GM18861 (cell line): ENCODE data around the gene WNT8A.

Source experiments
- ATAC-seq: cut with Tn5 transposase; IDR thresholded peaks from one replicate; pipeline ENCODE4 v1.9.1; 2021; ENCODE audit not compliant: unreplicated experiment

The WNT8A gene

DNA sequence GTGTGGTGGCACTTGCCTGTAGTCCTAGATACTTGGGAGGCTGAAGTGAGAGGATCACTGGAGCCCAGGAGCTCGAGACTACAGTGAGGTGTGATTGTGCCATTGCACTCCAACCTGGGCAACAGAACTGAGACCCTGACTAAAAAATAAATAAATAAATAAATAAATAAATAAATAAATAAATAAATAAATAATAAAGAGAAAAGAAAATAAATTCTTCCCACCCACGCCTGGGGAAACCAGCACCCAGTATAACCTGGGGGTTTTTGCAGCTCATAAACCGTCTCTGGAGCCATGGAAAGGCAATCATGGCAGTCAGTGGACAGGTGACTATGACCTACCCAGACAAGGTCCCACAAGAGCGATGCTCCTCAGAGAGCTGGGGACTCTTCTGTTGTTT, 7.9 kb downstream of the WNT8A start:
- ATAC-seq, result no peak

DNA sequence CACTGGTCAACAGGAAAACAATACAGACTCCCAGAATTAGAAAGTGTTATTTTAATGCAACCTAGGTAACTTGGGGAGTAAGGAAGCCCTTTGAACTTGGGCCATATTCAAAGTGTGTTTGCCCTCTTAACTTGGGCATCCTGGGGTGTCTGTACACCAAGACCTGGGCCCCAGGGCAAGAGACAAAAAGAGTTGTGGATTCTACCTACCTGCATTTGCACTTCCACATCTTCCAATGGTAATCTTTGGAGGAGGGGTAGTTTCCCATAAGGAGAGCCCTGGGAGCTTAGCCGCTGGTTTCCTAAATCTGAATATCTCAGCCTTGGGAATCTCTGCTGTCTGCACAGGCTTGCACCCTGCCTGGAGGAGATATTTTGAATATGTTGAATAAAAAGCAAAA, 8.5 kb downstream of the WNT8A start:
- ATAC-seq, result no peak

DNA sequence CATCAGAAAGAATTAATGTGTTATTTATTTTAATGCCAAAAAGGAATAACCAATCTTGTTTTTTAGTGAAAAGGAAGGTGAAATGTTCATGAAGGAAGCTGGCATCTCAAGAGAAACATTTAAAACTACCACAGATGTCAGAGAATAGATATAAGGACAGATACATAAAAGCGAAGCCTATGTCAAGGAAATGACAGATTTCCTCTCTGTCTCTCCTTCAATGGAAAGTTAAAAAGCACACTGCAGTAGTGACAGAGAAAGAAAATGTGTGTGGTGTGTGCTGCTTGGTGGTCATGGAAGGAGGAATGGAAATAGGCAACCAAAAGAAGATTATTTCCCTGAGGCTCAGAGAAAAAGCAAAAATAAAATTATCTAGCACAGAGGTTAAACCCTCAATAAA, 9.2 kb downstream of the WNT8A start:
- ATAC-seq, result no peak

DNA sequence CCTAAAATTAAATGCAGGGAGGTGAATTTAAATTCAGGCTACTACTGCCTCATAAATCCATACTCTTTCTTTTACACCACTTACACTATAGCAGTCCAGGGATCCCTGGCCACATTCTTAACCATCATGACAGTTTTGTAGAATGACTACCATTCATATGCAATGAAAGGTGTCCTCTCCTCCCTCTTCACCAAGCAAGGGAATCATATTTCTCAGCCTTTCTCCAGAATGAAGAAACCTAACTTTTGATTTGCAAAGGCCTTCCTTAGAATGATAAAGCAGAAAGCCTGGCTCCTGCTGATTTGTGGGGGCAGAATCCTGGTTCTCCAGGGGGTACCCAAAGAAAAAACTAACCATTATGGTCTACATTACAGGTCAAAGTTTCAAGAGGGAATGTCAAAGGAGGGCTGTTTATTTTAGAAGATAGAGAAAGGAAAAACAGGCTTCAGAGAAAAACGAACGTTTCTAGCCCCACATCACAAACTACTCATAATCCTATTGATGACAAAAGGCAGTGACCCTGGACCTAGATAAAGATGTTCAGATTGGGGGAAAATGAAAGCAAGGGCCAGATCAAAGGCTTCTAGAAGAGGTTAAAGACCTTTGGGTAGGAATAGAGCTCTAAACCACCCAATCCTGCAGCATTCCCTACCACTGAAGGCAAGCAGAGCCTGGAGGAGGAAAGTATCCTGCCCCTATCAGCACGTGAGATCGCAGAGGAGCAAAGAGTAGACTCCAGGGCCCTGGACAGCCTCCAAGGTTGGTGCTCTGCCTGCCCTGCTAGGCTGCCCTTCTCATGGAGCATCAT, 11.5 kb downstream of the WNT8A start:
- no peak for ATAC-seq

DNA sequence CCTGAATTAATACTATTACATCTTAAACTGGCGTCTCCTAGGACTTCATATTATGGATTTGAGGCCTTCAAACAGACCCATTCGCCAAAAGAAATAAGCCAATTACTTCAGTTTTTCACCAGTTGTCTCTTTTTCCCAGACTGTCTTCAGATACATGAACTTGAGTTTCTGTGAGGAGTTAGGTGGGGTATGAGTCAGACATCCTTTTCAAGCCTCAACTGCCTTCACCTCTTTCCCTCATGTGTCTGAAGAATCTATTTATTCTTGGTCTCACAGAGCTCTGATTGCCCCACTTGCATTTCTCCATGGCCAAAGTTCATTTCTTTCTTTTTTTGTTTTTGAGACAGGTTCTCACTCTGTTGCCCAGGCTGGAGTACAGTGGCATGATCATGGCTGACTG, 12.5 kb downstream of the WNT8A start:
- no peak for ATAC-seq

- ATAC-seq, result no peak
Measured at GRCh38 chr5:138096997-138097828, 13.4 kb downstream of the WNT8A start.

GRCh38 chr5:138102454-138103318, 18.9 kb downstream of the WNT8A start:
- peak; percentile 63 for ATAC-seq

DNA sequence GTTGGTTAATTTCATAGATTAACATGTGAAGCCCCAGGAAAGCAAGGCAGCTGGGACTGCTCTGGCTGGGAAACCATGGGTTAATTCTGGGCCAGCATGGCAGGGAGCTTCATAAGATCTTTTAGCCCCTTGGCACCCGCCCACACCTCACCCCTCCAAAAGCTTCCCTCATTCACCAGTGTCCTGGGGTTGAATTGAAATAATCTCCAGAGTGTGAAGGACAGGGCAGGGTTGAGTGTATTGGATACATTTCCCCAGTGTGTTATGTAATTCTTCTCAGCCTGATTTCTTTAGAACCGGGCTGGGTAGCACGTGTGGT, 19.4 kb downstream of the WNT8A start:
- ATAC-seq, result no peak

GRCh38 chr5:138105709-138106108, 21.9 kb downstream of the WNT8A start:
- no peak for ATAC-seq

DNA sequence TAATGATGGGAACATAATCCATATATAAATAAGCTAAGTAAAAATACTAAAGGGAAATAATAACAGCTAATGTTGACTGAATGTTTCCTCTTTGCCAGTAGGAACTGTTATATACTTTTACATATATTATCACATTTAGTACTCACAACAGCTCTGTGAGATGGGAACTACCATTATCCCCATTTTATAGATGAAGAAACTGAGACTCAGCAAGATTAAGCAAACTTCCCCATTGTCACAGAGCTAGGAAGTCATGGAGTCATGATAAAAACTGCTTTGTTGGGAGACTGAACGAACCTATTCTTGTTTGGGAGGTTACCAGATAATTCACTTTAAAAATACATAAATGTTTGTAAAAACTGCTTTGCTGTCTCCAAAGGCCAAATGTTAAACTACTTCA, 23.4 kb downstream of the WNT8A start:
- no peak for ATAC-seq

DNA sequence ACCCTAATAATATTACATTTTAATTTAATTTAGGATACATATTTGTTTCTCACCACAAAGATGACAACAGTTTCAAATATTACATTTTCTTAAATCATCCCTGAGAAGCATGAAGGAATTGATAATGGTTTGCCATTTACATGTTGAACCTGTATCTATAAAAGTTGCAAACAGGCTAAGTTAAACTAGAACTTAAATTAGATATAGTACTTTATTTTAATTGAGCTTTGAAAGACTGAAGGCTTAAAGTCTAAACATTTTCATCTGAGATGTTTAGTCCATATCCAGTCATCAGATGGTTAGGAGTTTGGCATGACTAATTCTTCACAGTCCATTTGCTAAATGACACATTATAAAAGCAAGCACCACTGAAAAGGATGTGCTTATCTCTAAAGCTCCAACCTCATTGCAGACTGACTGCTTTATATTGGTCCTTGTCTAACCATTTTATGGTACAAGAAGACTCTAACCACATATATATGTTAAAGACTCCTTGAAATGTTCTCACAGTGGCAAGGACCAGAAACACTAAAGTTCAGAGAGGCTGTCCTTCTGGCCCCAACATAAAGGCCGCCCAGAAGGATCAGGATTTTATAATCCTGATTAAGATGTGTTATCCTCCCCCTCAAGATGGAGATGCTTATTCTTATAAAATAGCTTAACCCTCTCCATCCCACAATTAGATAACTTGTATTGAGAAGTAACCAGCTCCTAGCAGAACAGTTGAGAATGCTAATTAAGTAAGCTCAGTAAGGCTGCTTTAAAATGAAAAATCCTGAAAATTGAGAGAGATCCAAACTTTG, 25.8 kb downstream of the WNT8A start:
- ATAC-seq, result no peak

DNA sequence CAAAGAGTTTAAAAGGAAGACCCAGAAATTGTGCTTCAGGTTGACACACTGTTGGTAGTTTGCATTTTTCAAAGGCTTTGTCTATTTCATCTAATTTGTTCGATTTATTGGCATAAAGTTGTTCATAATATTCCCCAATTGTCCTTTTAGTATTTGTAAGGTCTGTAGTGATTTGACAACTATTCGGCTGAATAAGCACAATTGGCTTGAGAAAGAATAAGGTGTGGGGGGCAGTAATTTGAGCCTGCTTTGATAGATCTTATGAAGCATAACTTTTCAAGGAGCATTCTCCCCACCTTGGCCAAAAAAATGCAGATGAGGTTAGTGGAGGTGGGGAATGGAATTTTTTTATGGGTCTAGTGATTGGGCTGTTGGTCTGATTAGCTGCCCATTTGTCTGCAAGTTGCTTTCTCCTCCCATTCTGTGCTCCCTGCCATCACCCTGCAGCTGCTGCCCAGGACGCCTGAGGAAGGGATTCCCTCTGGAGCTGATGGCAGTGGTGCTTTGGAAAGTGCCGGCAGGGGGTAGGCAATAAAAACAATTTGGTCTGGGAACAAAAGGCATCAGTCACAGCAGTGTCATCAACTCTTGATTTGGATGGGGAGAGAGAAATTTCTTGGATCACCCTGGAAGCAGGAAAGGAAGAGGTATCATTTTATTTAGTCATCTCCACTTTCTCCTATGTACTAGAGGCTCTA, 26.6 kb downstream of the WNT8A start:
- ATAC-seq, result no peak

- no peak for ATAC-seq
Measured at GRCh38 chr5:138111181-138111580, 27.3 kb downstream of the WNT8A start.

DNA sequence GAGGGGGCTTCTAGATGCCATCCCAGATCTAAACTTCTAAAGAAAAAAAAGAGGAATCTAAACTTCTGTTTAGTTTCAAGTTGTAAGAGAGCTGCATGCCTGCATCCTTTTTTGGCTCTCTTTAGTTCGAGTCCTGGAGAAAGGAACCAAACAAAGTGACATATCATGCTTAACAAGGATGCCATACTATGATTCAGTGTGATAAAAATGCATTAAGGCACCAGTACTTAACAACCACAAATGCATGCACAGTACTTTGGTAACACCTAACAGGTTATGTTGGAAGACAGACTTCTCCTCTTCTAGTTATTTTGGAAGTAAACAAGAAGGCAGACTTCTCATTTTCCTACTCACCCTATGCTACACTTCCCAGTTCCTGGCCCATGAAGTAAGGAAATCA, 28.1 kb downstream of the WNT8A start:
- ATAC-seq, result no peak

DNA sequence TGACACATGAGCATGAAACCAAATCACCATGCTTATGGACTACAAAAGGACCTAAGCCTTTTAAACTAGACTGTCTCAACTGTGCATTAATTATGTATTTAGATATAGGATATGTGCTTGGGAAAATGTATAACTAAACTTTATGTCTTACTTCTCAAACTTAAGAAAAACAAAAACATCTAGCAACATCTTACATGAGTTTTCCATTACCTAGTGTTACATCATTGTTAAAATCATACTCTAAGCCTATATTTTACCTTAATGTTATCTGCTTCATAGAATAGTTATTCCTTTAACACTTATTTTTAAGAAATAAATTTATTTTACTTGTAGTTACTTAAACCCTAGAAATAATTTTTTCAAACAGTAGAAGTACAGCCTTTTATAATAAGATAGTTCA, 31.4 kb downstream of the WNT8A start:
- ATAC-seq, result no peak

GRCh38 chr5:138128334-138128733, 44.5 kb downstream of the WNT8A start:
- ATAC-seq, result no peak

GRCh38 chr5:138129347-138129746, 45.5 kb downstream of the WNT8A start:
- ATAC-seq, result no peak

DNA sequence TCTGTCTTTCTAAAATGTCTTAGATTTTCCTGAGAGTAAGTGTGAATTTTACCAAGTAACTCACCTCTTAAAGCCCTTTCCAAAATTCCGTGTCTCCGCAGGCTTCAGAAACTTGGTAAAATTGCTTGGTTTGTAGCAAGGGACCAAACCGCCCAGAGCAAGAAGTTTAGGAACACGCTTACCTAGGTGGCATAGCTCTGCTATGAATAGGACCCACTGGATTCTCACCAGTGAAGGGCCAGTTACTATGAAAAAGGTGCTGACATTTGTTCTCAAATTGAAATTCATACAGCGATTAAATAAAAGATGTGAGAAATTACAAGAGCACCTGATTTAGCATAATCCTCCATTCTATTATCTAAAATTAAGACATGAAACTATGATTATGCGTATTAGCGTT, 48.7 kb downstream of the WNT8A start:
- no peak for ATAC-seq

DNA sequence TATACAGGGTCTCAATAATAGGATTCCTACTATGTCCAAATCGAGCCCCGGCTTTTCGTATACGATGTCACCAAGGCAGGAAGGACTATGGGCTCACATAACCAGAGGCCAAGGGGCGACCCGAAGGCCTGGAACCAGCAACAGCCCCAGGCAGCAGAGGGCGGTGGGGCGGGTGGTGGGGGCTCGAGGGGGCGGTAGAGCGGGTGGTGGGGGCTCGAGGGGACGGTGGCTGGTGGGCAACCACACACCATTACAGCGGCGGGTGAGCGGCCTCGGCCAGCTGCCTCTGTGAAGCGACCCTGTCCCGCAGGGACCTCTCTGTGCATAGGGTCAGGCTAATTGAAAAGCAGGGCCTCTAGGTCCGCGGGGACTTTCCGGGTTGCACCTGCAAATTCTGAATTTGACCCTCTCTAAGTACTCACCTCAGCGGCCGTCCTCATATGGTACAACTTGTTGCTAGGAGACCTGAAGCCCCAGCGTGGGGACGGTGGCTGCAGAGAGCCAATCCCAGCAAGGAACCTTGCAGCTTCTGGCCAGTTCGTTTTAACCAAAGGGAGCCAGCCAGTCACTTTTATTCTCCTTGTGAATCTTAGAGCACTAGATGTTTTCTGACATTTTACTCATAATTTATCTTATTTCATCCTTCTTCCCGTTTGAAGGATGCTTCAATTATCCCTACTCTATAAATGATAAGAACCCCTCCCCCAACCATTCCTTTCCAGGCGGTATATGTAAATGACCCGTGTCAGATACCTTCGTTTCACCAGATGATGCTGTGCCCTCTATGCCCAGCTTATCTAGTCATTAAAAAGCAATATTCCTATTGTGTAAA, 55.3 kb downstream of the WNT8A start, which contains the start of gene NME5:
NME5 (minus strand) TSS at position 480 of the 832 bp plus-strand sequence. CDS start 648 bp downstream, outside the sequence.
- no peak for ATAC-seq
